Spleen (tissue), 13 donors: Measurements from ENCODE around the gene HPS3. TPM values are rescaled to one million over a fixed set of nuclear protein-coding genes. Genes with fewer than 3 reads are reported as not detected.

Source experiments
- DNase-seq: peaks from one replicate; pipeline ENCODE4 v3.0.0-alpha.2; 2020
- H3K27ac ChIP-seq, 8 donors: fragments of 200-600 bp; sonication (generic) in 7 of 8; 1 replicate in 4 of 8; 2 replicates in 4 of 8; pipeline versions ENCODE4 v1.5.0 to v1.8.0; 2016 to 2021; ENCODE audit warnings: inconsistent platforms in 4 of 8, mild to moderate bottlenecking in 4 of 8, moderate library complexity in 1 of 8
- H3K27me3 ChIP-seq, 7 donors: fragments of 200-600 bp; sonication (generic) in 6 of 7; replicated peaks in 1 of 7; 1 replicate in 4 of 7; 2 replicates in 3 of 7; pipeline versions ENCODE4 v1.5.0 to v1.8.0; 2016 to 2021; ENCODE audit warnings: inconsistent platforms in 3 of 7, mild to moderate bottlenecking in 1 of 7
- H3K36me3 ChIP-seq, 6 donors: fragments of 200-600 bp; sonication (generic) in 5 of 6; 1 replicate in 4 of 6; 2 replicates in 2 of 6; pipeline versions ENCODE4 v1.5.0 to v1.8.0; 2016 to 2021; ENCODE audit warnings: inconsistent platforms in 2 of 6
- H3K4me1 ChIP-seq, 6 donors: fragments of 200-600 bp; sonication (generic) in 5 of 6; 1 replicate in 3 of 6; 2 replicates in 3 of 6; pipeline versions ENCODE4 v1.5.0 to v1.8.0; 2016 to 2021; ENCODE audit warnings: inconsistent platforms in 3 of 6
- H3K4me3 ChIP-seq, 8 donors: fragments of 200-600 bp; sonication (generic) in 7 of 8; 1 replicate in 4 of 8; 2 replicates in 4 of 8; pipeline versions ENCODE4 v1.5.0 to v1.8.0; 2016 to 2021; ENCODE audit warnings: inconsistent platforms in 4 of 8, mild to moderate bottlenecking in 4 of 8, moderate library complexity in 2 of 8
- H3K9me3 ChIP-seq, 8 donors: fragments of 200-600 bp; sonication (generic) in 7 of 8; 1 replicate in 4 of 8; 2 replicates in 4 of 8; pipeline versions ENCODE4 v1.5.0 to v1.8.0; 2016 to 2021; ENCODE audit warnings: inconsistent platforms in 4 of 8
- POLR2A ChIP-seq, 3 donors: fragments of 450-650 bp; IDR thresholded peaks; one replicate each; pipeline ENCODE4 v1.5.1; 2017; ENCODE audit warnings: antibody characterized with exemption in 3 of 3, mild to moderate bottlenecking in 1 of 3
- POLR2AphosphoS5 ChIP-seq, 3 donors: sonication (generic); formaldehyde crosslinking; IDR thresholded peaks; one replicate each; pipeline ENCODE4 v1.5.1; 2017; ENCODE audit warnings: antibody characterized with exemption in 3 of 3
- whole genome bisulfite sequencing, 5 donors: extraction: QIAGEN DNeasy Blood & Tissue Kit in 3 of 5; methylation state at CpG; one replicate each; pipeline versions ENCODE4 v1.1.5 to v1.1.7; 2013 to 2018; 5-methylcytosine and 5-hydroxymethylcytosine counted together
- intact Hi-C: fragments of 100-400 bp; cut with DNase I; formaldehyde crosslinking; loops from one replicate; pipeline ENCODE4 v1.15.0; 2023; ENCODE audit warnings: low total_unique reads
- long read RNA-seq, 2 donors: transcript quantifications; one replicate each; lab custom pipeline, GENCODE V29; 2026
- polyA plus RNA-seq, 3 donors: library from polyadenylated mRNA; stranded (reverse); fragments of 200-250 nt; gene quantifications; one replicate each; pipeline ENCODE4 v1.2.1, GENCODE V29; 2013
- total RNA-seq, 7 donors: library from RNA; depleted of rRNA in 3 of 7; stranded (reverse); fragments of >200 nt in 3 of 7; fragmentation: NEBNext Ultra II Directional in 4 of 7; extraction: Animal tissue kit (Norgen Biotek cat#: 25700) in 4 of 7; gene quantifications; one replicate each; pipeline versions ENCODE4 v1.1.0 to v1.2.1, GENCODE V29; 2016 to 2021
- TF ChIP-seq, protein P1 (sequence below), 11 experiments: fragments of 200-600 bp in 7 of 11; fragments of 450-650 bp in 4 of 11; sonication (generic) in 4 of 11; IDR thresholded peaks in 8 of 11; conservative IDR thresholded peaks in 3 of 11; 1 replicate in 7 of 11; 2 replicates in 4 of 11; pipeline versions ENCODE4 v1.4.0 to v1.8.0; 2016 to 2021; ENCODE audit warnings: antibody characterized with exemption in 11 of 11, inconsistent platforms in 4 of 11, mild to moderate bottlenecking in 1 of 11
- donor health status: healthy with polysubstance abuse.
- donor health status: DM: no; HTN: no; CAD: no; lungs with moderate emphysema.
- donor health status: DM: no; HTN: no; CAD: no.
- donor health status: Bipolar disorder and iron deficiency.
- donor health status: healthy.
- donor health status: DM: no; HTN: no; CAD: no.
- donor health status: DM: yes; HTN: yes; CAD: no.

The HPS3 gene, protein sequence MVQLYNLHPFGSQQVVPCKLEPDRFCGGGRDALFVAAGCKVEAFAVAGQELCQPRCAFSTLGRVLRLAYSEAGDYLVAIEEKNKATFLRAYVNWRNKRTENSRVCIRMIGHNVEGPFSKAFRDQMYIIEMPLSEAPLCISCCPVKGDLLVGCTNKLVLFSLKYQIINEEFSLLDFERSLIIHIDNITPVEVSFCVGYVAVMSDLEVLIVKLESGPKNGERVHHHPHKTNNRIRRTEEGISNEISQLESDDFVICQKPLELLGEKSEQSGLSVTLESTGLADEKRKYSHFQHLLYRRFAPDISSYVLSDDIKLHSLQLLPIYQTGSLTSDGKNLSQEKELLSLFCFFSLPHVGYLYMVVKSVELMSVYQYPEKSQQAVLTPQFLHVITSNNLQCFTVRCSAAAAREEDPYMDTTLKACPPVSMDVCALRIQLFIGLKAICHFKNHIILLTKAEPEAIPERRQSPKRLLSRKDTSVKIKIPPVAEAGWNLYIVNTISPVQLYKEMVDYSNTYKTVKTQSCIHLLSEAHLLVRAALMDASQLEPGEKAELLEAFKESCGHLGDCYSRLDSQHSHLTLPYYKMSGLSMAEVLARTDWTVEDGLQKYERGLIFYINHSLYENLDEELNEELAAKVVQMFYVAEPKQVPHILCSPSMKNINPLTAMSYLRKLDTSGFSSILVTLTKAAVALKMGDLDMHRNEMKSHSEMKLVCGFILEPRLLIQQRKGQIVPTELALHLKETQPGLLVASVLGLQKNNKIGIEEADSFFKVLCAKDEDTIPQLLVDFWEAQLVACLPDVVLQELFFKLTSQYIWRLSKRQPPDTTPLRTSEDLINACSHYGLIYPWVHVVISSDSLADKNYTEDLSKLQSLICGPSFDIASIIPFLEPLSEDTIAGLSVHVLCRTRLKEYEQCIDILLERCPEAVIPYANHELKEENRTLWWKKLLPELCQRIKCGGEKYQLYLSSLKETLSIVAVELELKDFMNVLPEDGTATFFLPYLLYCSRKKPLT
- total RNA-seq (10 to 100 TPM; 27.4 to 59.7 (median 41.9) TPM), polyA plus RNA-seq (10 to 100 TPM; 16.2 to 18.8 (median 17.4) TPM)
- long read RNA-seq, donor 1, full-length matches to known transcripts, result 1 of 7 reads
- long read RNA-seq, donor 1, partial matches to known transcripts, result 6 of 7 reads
- long read RNA-seq, donor 1, other reads (novel, unspliced or antisense), result 0 of 7 reads
- long read RNA-seq, donor 2, full-length matches to known transcripts, result 2 of 2 reads
- long read RNA-seq, donor 2, partial matches to known transcripts, result 0 of 2 reads
- long read RNA-seq, donor 2, other reads (novel, unspliced or antisense), result 0 of 2 reads

DNA sequence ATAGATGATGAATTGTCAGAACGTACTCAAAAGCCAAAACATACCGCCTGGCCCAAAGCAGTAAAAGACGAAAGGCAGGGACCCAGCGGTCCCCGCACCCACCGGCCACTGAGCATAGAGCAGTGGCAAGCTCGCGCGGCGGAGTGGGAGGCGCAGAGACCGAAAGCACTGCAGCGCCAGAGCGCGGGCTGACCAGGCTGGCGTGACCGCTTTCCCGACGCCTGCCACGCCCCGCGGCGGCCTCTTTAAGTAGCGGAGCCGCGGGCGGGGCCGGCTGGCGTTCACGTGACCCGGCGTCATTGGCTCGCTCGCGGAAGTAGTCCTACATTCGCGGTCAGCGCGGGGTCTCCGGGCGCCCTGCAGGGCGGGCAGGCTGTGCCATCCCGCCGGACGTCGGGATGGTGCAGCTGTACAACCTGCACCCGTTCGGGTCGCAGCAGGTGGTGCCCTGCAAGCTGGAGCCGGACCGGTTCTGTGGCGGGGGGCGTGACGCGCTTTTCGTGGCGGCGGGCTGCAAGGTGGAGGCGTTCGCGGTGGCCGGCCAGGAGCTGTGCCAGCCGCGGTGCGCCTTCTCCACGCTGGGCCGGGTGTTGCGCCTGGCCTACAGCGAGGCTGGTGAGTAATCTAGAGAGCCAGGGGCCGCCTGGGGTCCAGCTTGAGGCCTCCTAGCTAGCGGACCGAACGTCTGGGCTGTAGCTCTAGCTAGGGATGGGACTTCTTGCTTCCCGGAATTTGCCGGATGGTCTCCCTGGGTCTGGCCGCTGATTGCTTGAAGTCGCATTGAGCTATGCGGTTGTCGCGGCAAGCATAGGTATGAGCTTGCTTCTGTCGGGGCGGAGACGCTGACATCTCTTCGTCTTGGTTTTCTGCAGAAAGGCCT lies at the start of gene HPS3:
Gene HPS3, plus strand, starts transcription at position 313 of the 880 bp plus-strand sequence. Its CDS starts 86 bp downstream, at position 399.
- Histone ChIP-seq H3K4me3 (peak within 1 kb of the TSS; percentile 66 to 99 (median 94)), H3K4me1 (peaks cover 16 to 60% (median 39%) of the 10 kb centered on the region in 6 donors), H3K27me3 (no peaks in the 10 kb centered on the region), H3K36me3 (peaks cover 0 to 3% (median 0%) of the 10 kb centered on the region in 6 donors), H3K27ac (peak within 1 kb of the TSS; percentile 79 to 95 (median 90)), H3K9me3 (no peaks in the 10 kb centered on the region)
- WGBS, 5 donors, result 0 to 1% (median 1%) methylated on average over 31 to 84 of the region's 84 CpGs
- peak; percentile 99 for DNase-seq
- intact Hi-C loops, result no loop called here
- TF ChIP-seq POLR2AphosphoS5 (IDR thresholded peaks at IDR 0.05) (peak; percentile 97 to 98 (median 97)), POLR2A (IDR thresholded peaks at IDR 0.05) (peak; percentile 41 to 82 (median 81))
- TF ChIP-seq, protein P1, sequence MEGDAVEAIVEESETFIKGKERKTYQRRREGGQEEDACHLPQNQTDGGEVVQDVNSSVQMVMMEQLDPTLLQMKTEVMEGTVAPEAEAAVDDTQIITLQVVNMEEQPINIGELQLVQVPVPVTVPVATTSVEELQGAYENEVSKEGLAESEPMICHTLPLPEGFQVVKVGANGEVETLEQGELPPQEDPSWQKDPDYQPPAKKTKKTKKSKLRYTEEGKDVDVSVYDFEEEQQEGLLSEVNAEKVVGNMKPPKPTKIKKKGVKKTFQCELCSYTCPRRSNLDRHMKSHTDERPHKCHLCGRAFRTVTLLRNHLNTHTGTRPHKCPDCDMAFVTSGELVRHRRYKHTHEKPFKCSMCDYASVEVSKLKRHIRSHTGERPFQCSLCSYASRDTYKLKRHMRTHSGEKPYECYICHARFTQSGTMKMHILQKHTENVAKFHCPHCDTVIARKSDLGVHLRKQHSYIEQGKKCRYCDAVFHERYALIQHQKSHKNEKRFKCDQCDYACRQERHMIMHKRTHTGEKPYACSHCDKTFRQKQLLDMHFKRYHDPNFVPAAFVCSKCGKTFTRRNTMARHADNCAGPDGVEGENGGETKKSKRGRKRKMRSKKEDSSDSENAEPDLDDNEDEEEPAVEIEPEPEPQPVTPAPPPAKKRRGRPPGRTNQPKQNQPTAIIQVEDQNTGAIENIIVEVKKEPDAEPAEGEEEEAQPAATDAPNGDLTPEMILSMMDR (IDR thresholded peaks at IDR 0.05 in 8 of 11, conservative IDR thresholded peaks at IDR 0.05 in 3 of 11), result peak in 6 of 11 experiments; percentile 5 to 59 (median 30)

DNA sequence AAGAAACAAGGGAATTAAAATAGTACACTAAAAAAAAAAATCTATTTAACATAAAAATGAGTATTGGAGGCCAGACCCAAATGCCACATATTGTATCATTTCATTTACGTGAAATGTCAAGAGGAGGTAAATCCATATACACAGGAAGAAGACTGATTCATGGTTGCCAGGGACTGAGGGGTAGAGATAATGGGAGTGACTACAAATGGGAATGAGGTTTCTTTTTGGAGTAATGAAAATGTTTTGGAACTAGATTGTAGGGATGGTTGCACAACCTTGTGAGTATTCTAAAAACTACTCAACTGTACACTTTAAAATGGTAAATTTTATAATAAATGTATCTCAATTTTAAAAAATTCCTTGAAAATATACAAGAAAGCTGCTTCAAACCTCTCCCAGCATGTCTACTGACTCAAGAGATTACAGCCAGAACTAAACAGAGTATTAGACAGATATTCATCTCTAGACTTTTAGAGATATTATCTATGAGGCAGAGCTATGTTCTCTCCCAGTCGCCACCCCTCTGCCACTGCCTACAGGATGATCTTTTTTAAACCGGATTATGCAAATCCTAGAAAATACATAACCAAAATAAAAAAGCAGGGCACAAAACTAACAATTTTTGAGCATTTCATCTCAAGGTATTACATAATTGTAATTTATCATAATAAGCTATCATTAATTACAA lies 49.3 kb upstream of the HPS3 start:
- H3K4me1 ChIP-seq, result peaks cover 6 to 18% (median 11%) of the 10 kb centered on the region in 6 donors
- no peak overlapping the region for H3K27ac ChIP-seq
- TF ChIP-seq, protein P1 (IDR thresholded peaks at IDR 0.05 in 8 of 11, conservative IDR thresholded peaks at IDR 0.05 in 3 of 11), result no peak
- TF ChIP-seq POLR2A (IDR thresholded peaks at IDR 0.05), result no peak
- no peak for TF ChIP-seq POLR2AphosphoS5 (IDR thresholded peaks at IDR 0.05)
- DNase-seq, result no peak
- H3K9me3 ChIP-seq, result no peaks in the 10 kb centered on the region
- 93 to 95% (median 94%) methylated on average over 3 of the region's 3 CpGs for WGBS, 5 donors
- H3K27me3 ChIP-seq, result no peaks in the 10 kb centered on the region
- H3K4me3 ChIP-seq, result no peak overlapping the region
- H3K36me3 ChIP-seq, result peaks cover 0 to 28% (median 3%) of the 10 kb centered on the region in 6 donors
- intact Hi-C loops, result no loop called here

DNA sequence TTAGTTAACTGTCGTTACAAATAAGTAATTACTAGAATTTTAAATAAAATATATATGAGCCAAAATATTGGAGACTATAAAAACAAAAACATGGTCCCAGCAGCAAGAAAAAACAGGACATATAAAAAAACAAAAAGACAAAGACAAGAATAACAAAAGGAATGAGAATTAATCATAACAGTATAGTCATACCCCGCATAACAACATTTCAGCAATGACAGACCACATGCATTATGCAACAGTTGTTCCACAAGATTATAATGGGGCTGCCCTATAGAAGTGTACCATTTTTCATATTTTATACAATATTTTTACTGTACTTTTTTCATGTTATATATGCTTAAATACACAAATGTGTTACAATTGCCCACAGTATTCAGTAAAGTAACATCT lies 48.7 kb upstream of the HPS3 start:
- 62 to 83% (median 80%) methylated on average over 2 of the region's 2 CpGs for WGBS, 5 donors
- DNase-seq, result no peak
- TF ChIP-seq POLR2AphosphoS5 (IDR thresholded peaks at IDR 0.05) (no peak), POLR2A (IDR thresholded peaks at IDR 0.05) (no peak)
- TF ChIP-seq, protein P1 (IDR thresholded peaks at IDR 0.05 in 8 of 11, conservative IDR thresholded peaks at IDR 0.05 in 3 of 11), result no peak
- Histone ChIP-seq H3K27me3 (no peaks in the 10 kb centered on the region), H3K4me3 (no peak overlapping the region), H3K36me3 (peaks cover 0 to 23% (median 0%) of the 10 kb centered on the region in 6 donors), H3K27ac (no peak overlapping the region), H3K4me1 (peaks cover 9 to 24% (median 16%) of the 10 kb centered on the region in 6 donors), H3K9me3 (no peaks in the 10 kb centered on the region)
- intact Hi-C loops, result no loop called here
